Keratinocyte (primary cell): ENCODE data around the gene CLSTN2. TPM values are rescaled to one million over a fixed set of nuclear protein-coding genes. Genes with fewer than 3 reads are reported as not detected.

ENCODE experiments used
- DNase-seq: peaks from one replicate; pipeline ENCODE4 v3.0.0-alpha.2; 2011; ENCODE audit warnings: low read depth, missing footprints, low spot score
- FAIRE-seq: peaks from 2 replicates; lab custom pipeline; 2011; peaks lifted over from hg19 to GRCh38; lab: Jason Lieb, UNC
- H2AFZ ChIP-seq: 2 replicates; pipeline ENCODE4 v1.6.0; 2012; ENCODE audit warnings: low read length, control low read depth, inconsistent platforms; ENCODE audit not compliant: control insufficient read depth
- H3K27ac ChIP-seq: 2 replicates; pipeline ENCODE4 v1.5.1; 2011; ENCODE audit warnings: low read length; ENCODE audit not compliant: control insufficient read depth, insufficient read depth
- H3K27me3 ChIP-seq: 3 replicates; pipeline ENCODE4 v1.6.0; 2011; ENCODE audit warnings: low read length; ENCODE audit not compliant: control insufficient read depth, insufficient read depth; ENCODE audit errors: extremely low read depth
- H3K36me3 ChIP-seq, 2 experiments: 2 replicates in 1 of 2; 3 replicates in 1 of 2; pipeline ENCODE4 v1.5.1; 2011; ENCODE audit warnings: low read length in 2 of 2, mild to moderate bottlenecking in 1 of 2; ENCODE audit not compliant: control insufficient read depth in 2 of 2, insufficient read depth in 2 of 2; ENCODE audit errors: extremely low read depth in 1 of 2
- H3K4me1 ChIP-seq: 3 replicates; pipeline ENCODE4 v1.5.1; 2011; ENCODE audit warnings: low read length; ENCODE audit not compliant: control insufficient read depth, insufficient read depth; ENCODE audit errors: extremely low read depth
- H3K4me2 ChIP-seq: 3 replicates; pipeline ENCODE4 v1.6.0; 2011; ENCODE audit warnings: low read depth, low read length; ENCODE audit not compliant: control insufficient read depth, insufficient read depth; ENCODE audit errors: extremely low read depth
- H3K4me3 ChIP-seq, 3 experiments: fragments of 200-600 bp in 1 of 3; sonication (generic) in 1 of 3; 2 replicates in 2 of 3; 3 replicates in 1 of 3; pipeline ENCODE4 v1.5.1; 2011 to 2016; ENCODE audit warnings: low read length in 3 of 3, mild to moderate bottlenecking in 3 of 3, control low read depth in 2 of 3, inconsistent platforms in 1 of 3, low read depth in 1 of 3, mixed read lengths in 1 of 3, mixed run types in 1 of 3, moderate library complexity in 1 of 3; ENCODE audit not compliant: control insufficient read depth in 2 of 3, insufficient read depth in 2 of 3; ENCODE audit errors: extremely low read depth in 1 of 3
- H3K79me2 ChIP-seq: 2 replicates; pipeline ENCODE4 v1.6.0; 2012; ENCODE audit warnings: low read length; ENCODE audit not compliant: control insufficient read depth, insufficient read depth
- H3K9ac ChIP-seq: 3 replicates; pipeline ENCODE4 v1.6.0; 2011; ENCODE audit warnings: low read length; ENCODE audit not compliant: control insufficient read depth, insufficient read depth; ENCODE audit errors: extremely low read depth
- H3K9me1 ChIP-seq: 3 replicates; pipeline ENCODE4 v1.6.0; 2011; ENCODE audit warnings: low read length; ENCODE audit not compliant: control insufficient read depth, insufficient read depth; ENCODE audit errors: extremely low read depth
- H3K9me3 ChIP-seq: 2 replicates; pipeline ENCODE4 v1.5.1; 2012; ENCODE audit warnings: low read depth, low read length; ENCODE audit not compliant: control insufficient read depth
- H4K20me1 ChIP-seq: 3 replicates; pipeline ENCODE4 v1.6.0; 2011; ENCODE audit warnings: low read length; ENCODE audit not compliant: control insufficient read depth, insufficient read depth; ENCODE audit errors: extremely low read depth
- EZH2 ChIP-seq: IDR thresholded peaks from one replicate; pipeline ENCODE4 v1.6.1; 2012; ENCODE audit warnings: inconsistent platforms, mild to moderate bottlenecking, low read length, moderate library complexity
- dilution Hi-C: fragments of 300-500 bp; cut with MboI; formaldehyde crosslinking; loops from one replicate; pipeline ENCODE4 v1.7.0; 2020; ENCODE audit warnings: low sequenced_read_pairs; ENCODE audit not compliant: extremely low pct_ligation_motif_present
- polyA plus RNA-seq, 5 experiments: library from polyadenylated mRNA; depleted of rRNA in 3 of 5; stranded (reverse) in 3 of 5; stranded (forward) in 1 of 5; unstranded in 1 of 5; fragments of >200 nt; gene quantifications; 1 replicate in 1 of 5; 2 replicates in 3 of 5; 3 replicates in 1 of 5; pipeline versions ENCODE4 v1.2.1 to v1.2.3, GENCODE V29; 2011 to 2012; ENCODE audit warnings: missing spikeins in 2 of 5, low read depth in 1 of 5, low replicate concordance in 1 of 5
- TF ChIP-seq, protein P1 (sequence below), 3 experiments: IDR thresholded peaks in 1 of 3; conservative IDR thresholded peaks in 1 of 3; optimal IDR thresholded peaks in 1 of 3; 2 replicates in 2 of 3; 3 replicates in 1 of 3; pipeline versions ENCODE3 to v1.5.1; 2011; ENCODE audit warnings: low read length in 3 of 3, mild to moderate bottlenecking in 3 of 3, moderate library complexity in 2 of 3, control low read depth in 1 of 3, inconsistent platforms in 1 of 3; ENCODE audit not compliant: insufficient read depth in 2 of 3; ENCODE audit errors: extremely low read depth in 1 of 3

Gene CLSTN2
- polyA plus RNA-seq, 1 donor (not counting 4 experiments of a cell fraction or from before 2014, with no cell fraction given) = 0.09 TPM

GRCh38 chr3:140316868-140317400 lies 381.9 kb downstream of the CLSTN2 start:
- Histone ChIP-seq H3K4me3 (no peak overlapping the region), H4K20me1 (no peaks in the 10 kb centered on the region), H3K4me2 (no peak overlapping the region), H3K9me3 (no peaks in the 10 kb centered on the region), H3K9me1 (no peaks in the 10 kb centered on the region), H2AFZ (no peak overlapping the region), H3K36me3 (no peaks in the 10 kb centered on the region), H3K27ac (no peak overlapping the region), H3K4me1 (no peaks in the 10 kb centered on the region), H3K27me3 (peaks cover 3% of the 10 kb centered on the region), H3K79me2 (no peaks in the 10 kb centered on the region), H3K9ac (no peak overlapping the region)
- no peak for DNase-seq
- TF ChIP-seq, protein P1, sequence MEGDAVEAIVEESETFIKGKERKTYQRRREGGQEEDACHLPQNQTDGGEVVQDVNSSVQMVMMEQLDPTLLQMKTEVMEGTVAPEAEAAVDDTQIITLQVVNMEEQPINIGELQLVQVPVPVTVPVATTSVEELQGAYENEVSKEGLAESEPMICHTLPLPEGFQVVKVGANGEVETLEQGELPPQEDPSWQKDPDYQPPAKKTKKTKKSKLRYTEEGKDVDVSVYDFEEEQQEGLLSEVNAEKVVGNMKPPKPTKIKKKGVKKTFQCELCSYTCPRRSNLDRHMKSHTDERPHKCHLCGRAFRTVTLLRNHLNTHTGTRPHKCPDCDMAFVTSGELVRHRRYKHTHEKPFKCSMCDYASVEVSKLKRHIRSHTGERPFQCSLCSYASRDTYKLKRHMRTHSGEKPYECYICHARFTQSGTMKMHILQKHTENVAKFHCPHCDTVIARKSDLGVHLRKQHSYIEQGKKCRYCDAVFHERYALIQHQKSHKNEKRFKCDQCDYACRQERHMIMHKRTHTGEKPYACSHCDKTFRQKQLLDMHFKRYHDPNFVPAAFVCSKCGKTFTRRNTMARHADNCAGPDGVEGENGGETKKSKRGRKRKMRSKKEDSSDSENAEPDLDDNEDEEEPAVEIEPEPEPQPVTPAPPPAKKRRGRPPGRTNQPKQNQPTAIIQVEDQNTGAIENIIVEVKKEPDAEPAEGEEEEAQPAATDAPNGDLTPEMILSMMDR (optimal IDR thresholded peaks at IDR 0.05 in 1 of 3, IDR thresholded peaks at IDR 0.05 in 1 of 3, conservative IDR thresholded peaks at IDR 0.05 in 1 of 3; ENCODE audit: extremely low read depth in 1 of 3, insufficient read depth in 2 of 3, low read length in 3 of 3) = no peak
- TF ChIP-seq EZH2 = no peak
- dilution Hi-C loops = no loop called here
- FAIRE-seq = no peak

GRCh38 chr3:140319739-140320138 lies 384.8 kb downstream of the CLSTN2 start:
- dilution Hi-C loops = no loop called here
- Histone ChIP-seq H3K4me3 (no peak overlapping the region), H3K4me1 (no peaks in the 10 kb centered on the region), H3K27ac (no peak overlapping the region), H3K79me2 (no peaks in the 10 kb centered on the region), H3K9me1 (no peaks in the 10 kb centered on the region), H3K9ac (no peak overlapping the region), H3K4me2 (no peak overlapping the region), H3K27me3 (peaks cover 3% of the 10 kb centered on the region), H3K9me3 (no peaks in the 10 kb centered on the region), H4K20me1 (no peaks in the 10 kb centered on the region), H3K36me3 (no peaks in the 10 kb centered on the region), H2AFZ (no peak overlapping the region)
- FAIRE-seq = no peak
- no peak for DNase-seq
- TF ChIP-seq EZH2 = no peak
- TF ChIP-seq, protein P1 (optimal IDR thresholded peaks at IDR 0.05 in 1 of 3, IDR thresholded peaks at IDR 0.05 in 1 of 3, conservative IDR thresholded peaks at IDR 0.05 in 1 of 3; ENCODE audit: extremely low read depth in 1 of 3, insufficient read depth in 2 of 3, low read length in 3 of 3) = no peak
